ENCODE data around the gene PRDM16.

PRDM16 gene

GRCh38 chr1:3485016-3485415 lies 416.0 kb downstream of the PRDM16 start:
- Histone ChIP-seq H3K4me1 (ENCODE audit: control insufficient read depth in 1 of 2, insufficient read depth in 2 of 2, low read length in 2 of 2) (peaks cover 17 to 21% of the 10 kb centered on the region in 2 donors), H3K27me3 (ENCODE audit: control insufficient read depth in 1 of 2, insufficient read depth in 2 of 2, low read length in 2 of 2) (no peaks in the 10 kb centered on the region), H3K9me3 (ENCODE audit: control insufficient read depth in 1 of 2, low read length in 2 of 2) (no peaks in the 10 kb centered on the region), H3K27ac (ENCODE audit: low read depth, low read length) (no peak overlapping the region), H3K4me3 (ENCODE audit: low read depth in 1 of 2, low read length in 2 of 2) (no peak overlapping the region), H3K36me3 (ENCODE audit: control insufficient read depth in 1 of 2, insufficient read depth in 2 of 2, low read length in 2 of 2) (no peaks in the 10 kb centered on the region), H3K9ac (ENCODE audit: low read depth in 1 of 2, low read length in 2 of 2) (no peak overlapping the region)
